ENCODE measurements around the gene MSX1. TPM values are rescaled to one million over a fixed set of nuclear protein-coding genes. Genes with fewer than 3 reads are reported as not detected.

Gene MSX1
- total RNA-seq, 2 experiments from 2014 or later, result 0.16 to 0.61 TPM

DNA sequence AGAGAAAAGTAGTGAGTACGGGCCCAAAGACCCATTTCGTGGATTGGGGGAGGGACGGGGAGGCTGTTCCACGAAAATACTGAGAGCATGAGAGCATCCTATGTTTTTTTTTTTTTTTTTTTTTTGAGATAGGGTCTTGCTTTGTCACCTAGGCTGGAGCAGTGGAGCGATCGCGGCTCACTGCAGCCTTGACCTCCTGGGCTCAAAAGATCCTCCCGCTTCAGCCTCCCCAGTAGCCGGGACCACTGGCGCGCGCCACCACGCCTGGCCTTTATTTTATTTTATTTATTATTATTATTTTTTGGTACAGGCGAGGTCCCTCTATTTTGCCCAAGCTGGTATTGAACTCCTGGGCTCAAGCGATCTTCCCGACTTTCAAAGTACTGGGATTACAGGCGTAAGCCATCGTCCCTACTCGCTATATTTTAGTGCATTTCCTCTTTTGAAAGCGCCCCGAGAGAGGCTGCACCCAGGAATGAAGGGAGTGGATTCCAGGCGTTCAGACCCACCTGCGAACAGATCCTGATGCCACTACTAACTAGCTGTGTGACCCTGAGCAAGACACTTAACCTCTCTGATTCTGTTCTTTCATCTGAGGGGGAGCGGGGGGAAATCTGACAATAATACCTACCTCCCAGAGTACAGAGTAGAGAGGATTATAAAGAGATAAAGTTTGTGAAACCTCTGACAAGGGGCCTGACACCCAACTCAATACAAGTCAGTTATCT is 5.4 kb upstream of the MSX1 start:
- intact Hi-C loops (cut with micrococcal nuclease), result no loop called here
- ChIA-PET POLR2A (no interaction called here), CTCF (no interaction called here)
- DNase-seq, result no peak
- Mint-ChIP-seq H3K36me3 (ENCODE audit: low read depth) (peaks cover 2% of the 10 kb centered on the region), H3K27ac (no peak overlapping the region), H3K27me3 (peaks cover 72% of the 10 kb centered on the region), H3K9me3 (peaks cover 3% of the 10 kb centered on the region), H3K4me3 (no peak overlapping the region), H3K4me1 (ENCODE audit: low read depth) (peaks cover 39% of the 10 kb centered on the region)
- no peak for ATAC-seq
- TF ChIP-seq CTCF (IDR thresholded peaks at IDR 0.05), result no peak

DNA sequence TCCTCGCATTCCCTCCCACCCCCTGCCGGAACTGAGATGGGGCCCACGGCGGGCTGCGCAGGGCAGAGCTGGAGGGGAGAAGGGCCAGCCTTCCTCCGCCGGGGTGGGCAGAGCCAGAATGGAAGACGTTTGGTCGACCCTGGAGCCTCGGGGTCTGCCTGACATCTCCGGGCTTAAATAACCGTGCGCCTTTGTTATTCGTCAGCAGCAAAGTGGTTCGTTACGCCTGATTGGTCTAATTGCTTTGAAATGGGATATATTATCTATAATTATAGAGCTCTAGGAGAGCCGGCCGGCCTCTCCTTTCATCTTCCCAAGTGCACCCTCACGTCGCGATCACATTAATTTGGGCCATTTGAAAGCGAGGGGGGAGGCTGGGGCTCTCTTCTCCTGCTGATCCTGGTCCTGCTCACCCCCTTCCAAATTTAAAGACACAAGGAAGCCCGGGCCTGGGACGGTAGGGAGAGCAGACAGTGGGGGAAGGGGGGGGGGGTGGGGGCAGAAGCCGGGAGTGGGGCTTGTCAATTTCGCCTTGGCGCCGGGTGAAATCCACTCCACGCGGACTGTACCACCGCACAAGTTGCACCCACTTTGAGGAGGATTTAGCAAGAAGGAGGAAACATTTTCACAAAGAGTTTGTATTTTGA is 4.7 kb upstream of the MSX1 start:
- no peak for DNase-seq
- no peak for TF ChIP-seq CTCF (IDR thresholded peaks at IDR 0.05)
- no peak overlapping the region for H3K27ac Mint-ChIP-seq
- peaks cover 2% of the 10 kb centered on the region for H3K36me3 Mint-ChIP-seq (ENCODE audit: low read depth)
- CTCF ChIA-PET, result no interaction called here
- H3K4me1 Mint-ChIP-seq (ENCODE audit: low read depth), result peaks cover 40% of the 10 kb centered on the region
- H3K27me3 Mint-ChIP-seq, result peaks cover 73% of the 10 kb centered on the region
- intact Hi-C loops (cut with micrococcal nuclease), result loop anchor here (5.0 kb wide), 1 partner anchor 367 kb away; no protein-coding TSS in a partner anchor
- ATAC-seq, result no peak
- no peak overlapping the region for H3K4me3 Mint-ChIP-seq
- POLR2A ChIA-PET, result no interaction called here
- H3K9me3 Mint-ChIP-seq, result peaks cover 3% of the 10 kb centered on the region

DNA sequence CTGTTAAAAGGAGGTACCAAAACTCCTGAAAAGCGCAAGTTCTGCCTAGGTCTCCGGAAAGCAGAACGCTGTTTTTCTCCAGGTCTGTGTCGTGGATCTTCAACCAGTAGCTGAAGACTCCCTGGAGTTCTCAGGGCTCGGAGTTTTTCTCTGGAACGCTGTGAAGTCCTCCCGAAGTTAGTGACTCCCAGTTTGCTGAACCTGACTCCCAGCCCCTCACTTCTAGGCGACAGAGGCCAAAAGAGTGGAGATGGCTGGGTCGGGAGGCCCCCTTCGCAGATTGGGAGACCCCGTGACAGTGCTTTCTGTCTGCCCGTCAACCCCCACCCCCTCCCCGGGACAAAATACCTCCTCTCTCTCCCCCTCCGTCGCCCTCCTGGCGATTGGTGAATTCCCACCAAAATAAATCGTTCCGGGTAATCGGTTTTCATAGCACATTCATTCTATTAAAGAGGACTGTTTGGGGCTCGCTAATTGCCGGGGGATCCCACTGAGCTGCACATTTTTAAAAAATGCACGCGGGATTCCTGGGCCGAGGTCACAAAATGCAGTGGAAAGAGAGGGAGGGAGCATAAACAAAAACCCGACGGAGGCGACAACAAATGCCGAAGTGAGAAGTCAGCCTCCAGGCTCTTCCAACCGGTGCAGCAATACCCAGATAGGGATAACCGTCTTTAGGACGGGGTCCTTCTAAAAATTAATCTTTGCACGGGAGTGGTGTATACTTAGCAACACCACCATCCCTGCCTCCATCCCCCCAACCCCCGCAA is 4.0 kb upstream of the MSX1 start:
- no peak for ATAC-seq
- no peak for TF ChIP-seq CTCF (IDR thresholded peaks at IDR 0.05)
- ChIA-PET POLR2A (interaction anchor here (0.7 to 1.0 kb wide), 2 partner anchors 8 to 11 kb away, joined by 3 to 5 read pairs; no protein-coding TSS in a partner anchor), CTCF (no interaction called here)
- Mint-ChIP-seq H3K4me3 (no peak overlapping the region), H3K9me3 (peaks cover 3% of the 10 kb centered on the region), H3K4me1 (ENCODE audit: low read depth) (peaks cover 41% of the 10 kb centered on the region), H3K27ac (no peak overlapping the region), H3K36me3 (ENCODE audit: low read depth) (peaks cover 2% of the 10 kb centered on the region), H3K27me3 (peaks cover 72% of the 10 kb centered on the region)
- no peak for DNase-seq
- intact Hi-C loops (cut with micrococcal nuclease), result loop anchor here (5.0 kb wide), 1 partner anchor 368 kb away; no protein-coding TSS in a partner anchor

DNA sequence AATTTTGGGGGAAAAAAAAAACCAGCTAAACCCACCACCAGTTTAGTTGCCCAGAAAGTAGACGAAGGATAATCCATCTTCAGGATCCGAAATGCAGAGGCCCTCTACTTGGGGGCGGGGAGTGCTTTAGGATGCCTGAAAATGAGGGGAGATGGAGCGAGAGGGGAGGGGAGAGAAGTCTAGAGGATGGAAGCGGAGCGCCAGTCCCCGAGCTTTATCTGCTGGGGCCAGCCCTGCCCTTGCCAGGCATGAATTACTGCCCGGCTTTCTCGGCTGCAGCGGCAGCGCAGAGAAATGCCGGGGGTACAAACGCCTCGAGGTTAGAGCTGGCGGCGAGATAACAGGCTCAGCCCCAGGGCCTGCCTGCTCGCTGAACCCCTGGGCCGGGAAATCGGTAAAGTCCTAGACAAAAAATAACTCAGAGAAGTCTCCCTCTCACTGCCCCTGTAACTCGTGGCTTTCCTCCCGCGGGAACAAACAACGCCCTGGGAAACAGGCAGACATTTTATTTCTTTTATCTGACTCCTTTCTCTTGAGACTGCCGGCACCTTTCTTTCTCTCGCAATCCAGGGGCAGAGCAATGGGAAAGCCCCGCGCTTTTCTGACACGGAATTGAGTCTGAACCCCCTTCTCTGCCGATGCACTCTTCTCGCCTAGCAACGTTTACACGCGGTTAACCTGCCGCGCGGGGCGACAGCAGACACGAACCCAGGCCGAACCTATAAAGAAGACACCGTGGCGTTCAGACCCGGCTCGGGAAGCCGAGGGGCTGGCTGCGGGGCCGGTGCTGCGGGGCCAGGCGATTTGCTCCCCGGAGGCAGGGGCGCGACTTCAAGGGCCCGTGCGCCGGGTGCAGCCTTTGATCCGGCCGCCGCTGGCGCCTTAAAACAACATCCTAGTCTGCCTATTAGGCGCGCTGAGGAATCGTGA is 3.1 kb upstream of the MSX1 start:
- POLR2A ChIA-PET, result interaction anchor here (0.7 to 1.0 kb wide), 2 partner anchors 9 to 10 kb away, joined by 3 to 5 read pairs; no protein-coding TSS in a partner anchor
- H3K4me1 Mint-ChIP-seq (ENCODE audit: low read depth), result peaks cover 48% of the 10 kb centered on the region
- H3K9me3 Mint-ChIP-seq, result peaks cover 3% of the 10 kb centered on the region
- DNase-seq (no peak), ATAC-seq (no peak)
- CTCF ChIA-PET, result no interaction called here
- H3K36me3 Mint-ChIP-seq (ENCODE audit: low read depth), result peaks cover 2% of the 10 kb centered on the region
- intact Hi-C loops (cut with micrococcal nuclease), result loop anchor here (5.0 kb wide), 1 partner anchor 369 kb away; no protein-coding TSS in a partner anchor
- no peak overlapping the region for H3K27ac Mint-ChIP-seq
- H3K27me3 Mint-ChIP-seq, result peaks cover 75% of the 10 kb centered on the region
- peak overlapping the region; percentile 52 for H3K4me3 Mint-ChIP-seq
- TF ChIP-seq CTCF (IDR thresholded peaks at IDR 0.05), result no peak

Measured in activated CD8-positive, alpha-beta T cell treated with anti-CD3 and anti-CD28 coated beads for 36 hours (primary cell).